ENCODE measurements around the gene FBXO45.
A peak's percentile ranks its signal among the peaks of the same experiment; 100 is the strongest.
"Not testable (repeated sequence)": the region's sequence is repeated elsewhere in the genome, so short reads cannot be mapped to it uniquely, and the experiment has no call there.

The FBXO45 gene

DNA sequence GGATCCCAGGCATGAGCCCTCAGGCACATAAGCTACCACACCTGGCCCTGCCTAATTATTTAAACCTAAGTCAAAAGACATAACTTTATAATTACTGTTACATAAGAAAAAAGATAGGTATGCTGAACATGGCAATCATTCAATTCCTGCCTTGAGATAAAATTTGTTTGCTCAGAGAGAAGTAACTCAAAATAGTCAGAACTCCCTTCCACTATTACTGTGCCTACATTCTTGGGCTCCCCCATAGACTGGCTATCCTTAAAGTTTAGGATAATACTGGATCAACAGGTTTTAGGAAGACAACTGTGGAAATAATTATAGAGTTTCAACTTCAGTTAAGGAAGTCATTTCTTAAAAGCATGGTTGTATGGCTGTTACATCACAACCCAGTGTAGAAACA, 10.0 kb upstream of the FBXO45 start:
- DNase-seq = no peak

DNA sequence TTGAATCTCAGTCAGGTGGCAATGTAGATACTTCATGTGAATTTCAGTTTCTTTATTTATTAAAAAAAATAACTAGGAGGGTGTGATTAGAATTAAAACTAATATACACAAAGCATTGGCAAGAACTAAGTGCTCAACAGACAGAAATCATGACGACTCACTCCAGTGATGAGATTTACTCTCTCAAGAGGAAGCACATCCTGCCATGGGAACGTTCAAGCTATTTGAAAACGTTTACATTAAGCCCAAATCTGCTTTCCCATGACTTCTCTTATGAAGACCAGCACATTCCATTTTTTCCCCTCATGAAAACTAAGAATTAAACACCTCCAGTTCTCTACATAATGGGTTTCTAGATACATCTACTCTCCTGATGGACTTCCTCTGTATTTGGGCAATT, 8.6 kb upstream of the FBXO45 start:
- DNase-seq = no peak

DNA sequence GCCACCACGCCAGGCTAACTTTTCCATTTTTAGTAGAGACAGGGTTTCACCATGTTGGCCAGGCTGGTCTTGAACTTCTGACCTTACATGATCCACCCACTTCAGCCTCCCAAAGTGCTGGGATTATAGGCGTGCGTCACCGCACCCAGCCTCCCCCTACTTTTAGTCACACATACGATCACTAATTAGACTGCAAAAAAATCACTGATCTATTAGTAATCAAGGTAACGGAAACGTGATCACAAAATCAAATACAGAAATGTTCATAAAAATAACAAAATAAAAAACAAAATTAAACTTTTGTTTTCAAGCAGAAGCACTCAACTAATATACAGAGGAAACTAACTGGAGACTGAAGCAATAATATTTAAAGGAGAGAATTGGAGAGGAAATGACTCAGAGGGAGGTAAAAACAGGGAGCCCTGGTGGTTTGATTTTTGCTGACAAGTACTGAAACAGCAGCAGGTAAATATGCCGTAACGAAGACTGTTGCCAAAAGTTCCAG, 4.7 kb upstream of the FBXO45 start:
- no peak for DNase-seq

DNA sequence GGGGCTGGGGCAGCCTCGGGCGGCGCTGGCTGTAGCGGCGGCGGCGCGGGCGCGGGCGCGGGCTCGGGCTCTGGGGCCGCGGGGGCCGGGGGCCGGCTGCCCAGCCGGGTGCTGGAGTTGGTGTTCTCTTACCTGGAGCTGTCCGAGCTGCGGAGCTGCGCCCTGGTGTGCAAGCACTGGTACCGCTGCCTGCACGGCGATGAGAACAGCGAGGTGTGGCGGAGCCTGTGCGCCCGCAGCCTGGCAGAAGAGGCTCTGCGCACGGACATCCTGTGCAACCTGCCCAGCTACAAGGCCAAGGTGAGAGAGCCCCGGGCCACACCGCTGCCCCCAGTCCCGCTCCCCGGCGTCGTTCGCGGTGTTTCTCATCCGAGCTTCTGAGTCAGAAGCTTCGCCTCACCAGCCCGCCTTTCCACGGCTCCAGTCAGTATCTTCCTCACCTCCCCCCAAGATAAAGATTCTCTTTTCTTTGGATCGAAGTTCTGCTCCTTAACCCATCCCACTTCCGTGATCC, 600 bp downstream of the FBXO45 start:
- DNase-seq = peak; percentile 47

DNA sequence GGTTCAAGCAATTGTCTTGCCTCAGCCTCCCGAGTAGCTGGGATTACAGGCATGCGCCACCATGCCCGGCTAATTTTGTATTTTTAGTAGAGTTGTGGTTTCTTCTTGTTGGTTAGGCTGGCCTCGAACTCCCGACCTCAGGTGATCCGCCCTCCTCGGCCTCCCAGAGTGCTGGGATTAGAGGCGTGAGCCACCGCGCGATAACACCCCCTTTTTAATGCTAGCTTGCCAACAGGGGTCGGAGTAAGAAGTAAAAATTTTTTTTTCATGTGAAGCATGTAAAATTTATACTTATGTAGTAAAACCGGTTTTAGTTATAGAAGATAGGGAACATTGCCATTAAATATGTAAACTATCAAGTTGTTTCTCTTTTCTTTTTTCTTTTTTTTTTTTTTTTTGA, 1.9 kb downstream of the FBXO45 start:
- not testable (repeated sequence) for DNase-seq

DNA sequence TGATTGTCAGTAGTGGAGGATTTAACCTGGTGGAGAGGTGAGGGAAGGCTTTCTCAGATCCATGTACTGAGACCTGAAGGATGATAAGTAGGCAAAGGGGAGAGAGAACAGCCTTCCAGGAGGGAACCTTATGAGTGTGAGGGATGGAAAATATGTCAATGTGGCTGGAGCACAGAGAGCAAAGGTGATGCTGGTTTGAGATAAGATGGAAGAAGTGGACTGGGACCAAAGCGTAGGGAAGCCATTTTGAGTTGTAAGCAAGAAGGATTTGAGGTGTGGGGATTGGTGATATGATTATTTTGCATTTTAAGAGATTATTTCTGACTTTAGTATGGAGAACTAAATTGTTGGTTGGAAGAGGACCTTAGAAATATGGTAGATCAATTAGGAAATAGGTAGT, 3.9 kb downstream of the FBXO45 start:
- DNase-seq = no peak

DNA sequence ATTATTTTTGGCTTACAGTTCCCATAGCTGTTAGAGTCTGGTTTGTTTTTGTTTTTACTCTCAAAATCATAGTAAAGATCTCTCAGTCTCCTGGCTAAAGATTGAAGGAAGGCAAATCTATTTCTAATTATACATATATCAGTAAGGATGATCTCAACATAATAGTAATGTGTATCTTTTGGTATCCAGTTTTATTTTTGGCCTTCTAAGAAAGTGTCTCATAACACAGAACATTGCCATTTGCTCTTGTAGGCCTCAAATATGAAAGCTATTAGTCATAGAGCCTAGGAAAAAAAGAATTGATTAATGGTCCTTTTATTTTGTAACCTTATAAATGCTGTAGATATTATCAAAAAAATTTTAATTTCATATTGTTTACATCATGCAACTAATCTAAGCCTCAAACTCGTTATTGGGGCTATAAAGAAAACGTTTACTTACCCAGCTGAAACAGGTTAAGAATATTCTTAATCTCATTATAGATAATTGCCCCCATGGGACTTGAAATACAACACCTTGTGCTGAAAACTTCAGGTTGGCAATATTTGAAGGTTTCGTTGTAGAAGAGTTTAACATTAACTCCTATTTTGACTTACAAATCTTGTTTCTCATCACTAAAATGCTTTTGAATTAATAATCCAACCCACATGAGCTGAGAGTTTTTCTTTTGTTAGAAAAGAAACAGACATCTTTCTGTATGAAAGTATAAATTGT, 16.7 kb downstream of the FBXO45 start:
- no peak for DNase-seq

DNA sequence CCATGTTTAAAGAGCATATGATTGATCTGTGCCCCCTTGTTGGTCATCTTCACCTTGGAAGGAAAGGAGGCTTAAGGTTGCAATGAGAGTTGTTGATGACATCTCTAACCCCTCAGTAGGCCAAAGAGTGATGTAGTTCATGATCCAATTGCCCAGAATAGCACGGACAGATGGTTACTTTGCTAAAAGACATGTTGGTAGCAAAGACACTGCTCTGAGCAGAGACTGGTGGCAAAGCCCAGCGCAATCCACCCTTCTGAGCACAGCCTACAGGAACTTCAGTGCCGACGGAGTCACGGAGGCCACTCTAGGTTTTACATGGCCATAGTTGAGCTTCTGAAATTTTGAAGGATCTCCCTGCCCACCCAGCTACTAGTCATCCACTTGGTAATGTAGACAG, 21.8 kb downstream of the FBXO45 start:
- DNase-seq = no peak

DNA sequence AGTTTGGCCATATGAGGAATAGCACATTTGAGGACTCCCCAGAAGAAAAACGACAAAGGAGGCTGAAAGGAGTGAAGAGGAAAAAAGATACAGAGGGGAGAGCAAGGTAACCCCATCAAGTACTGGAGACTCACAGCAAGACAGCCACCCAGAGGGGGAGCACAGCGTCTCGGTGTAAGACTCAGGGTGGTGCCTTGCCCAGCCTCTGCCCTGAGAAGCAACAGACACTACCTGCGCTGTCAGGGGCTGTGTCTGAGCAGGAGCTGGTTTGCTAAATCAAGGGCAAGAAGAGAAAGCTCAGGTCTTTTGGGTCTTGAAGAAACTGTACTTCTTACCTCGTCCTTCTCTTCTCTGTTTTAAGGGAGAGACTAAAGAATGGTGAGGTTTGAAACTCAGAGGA, 27.9 kb downstream of the FBXO45 start:
- no peak for DNase-seq

DNA sequence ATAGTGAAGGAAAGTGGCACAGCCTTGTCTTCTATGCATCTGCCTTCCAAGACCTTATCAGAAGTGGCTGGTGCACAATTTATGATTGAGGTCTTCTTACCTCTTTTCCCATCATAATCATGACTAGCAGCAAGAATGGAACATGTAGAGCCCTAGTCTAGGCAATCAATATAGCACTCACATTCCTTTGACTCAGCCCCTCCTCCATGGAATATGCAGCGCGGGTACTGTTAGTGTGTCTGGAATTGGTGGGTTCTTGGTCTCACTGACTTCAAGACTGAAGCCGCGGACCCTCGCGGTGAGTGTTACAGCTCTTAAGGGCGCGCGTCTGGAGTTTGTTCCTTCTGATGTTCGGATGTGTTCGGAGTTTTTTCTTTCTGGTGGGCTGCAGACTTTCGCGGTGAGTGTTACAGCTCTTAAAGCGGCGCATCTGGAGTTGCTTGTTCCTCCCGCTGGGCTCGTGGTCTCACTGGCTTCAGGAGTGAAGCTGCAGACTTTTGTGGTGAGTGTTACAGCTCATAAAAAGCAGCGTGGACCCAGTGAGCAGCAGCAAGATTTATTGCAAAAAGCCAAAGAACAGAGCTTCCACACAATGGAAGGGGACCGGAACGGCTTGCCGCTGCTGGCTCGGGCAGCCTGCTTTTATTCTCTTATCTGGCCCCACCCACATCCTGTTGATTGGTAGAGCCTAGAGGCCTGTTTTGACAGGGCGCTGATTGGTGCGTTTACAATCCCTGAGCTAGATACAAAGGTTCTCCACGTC, 29.7 kb downstream of the FBXO45 start:
- DNase-seq = not testable (repeated sequence)

DNA sequence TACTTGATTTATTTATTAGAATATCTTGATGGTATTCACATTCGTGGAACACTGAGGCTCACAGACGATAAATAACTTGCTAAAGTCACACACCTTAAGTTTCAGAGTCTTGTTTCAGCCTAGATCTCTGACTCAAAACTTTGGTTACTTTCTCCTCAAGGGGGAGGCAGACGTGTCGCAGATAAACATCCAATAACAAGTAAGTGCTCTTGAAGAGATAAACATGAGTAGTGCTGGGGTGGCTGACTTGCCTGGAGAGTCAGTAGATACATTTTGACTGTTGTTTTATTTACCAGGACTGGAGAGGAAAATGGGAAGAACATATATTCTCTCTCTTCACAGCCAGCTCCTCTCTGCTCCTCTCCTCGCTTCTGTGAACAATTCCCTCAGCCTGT, 31.3 kb downstream of the FBXO45 start:
- DNase-seq = no peak

DNA sequence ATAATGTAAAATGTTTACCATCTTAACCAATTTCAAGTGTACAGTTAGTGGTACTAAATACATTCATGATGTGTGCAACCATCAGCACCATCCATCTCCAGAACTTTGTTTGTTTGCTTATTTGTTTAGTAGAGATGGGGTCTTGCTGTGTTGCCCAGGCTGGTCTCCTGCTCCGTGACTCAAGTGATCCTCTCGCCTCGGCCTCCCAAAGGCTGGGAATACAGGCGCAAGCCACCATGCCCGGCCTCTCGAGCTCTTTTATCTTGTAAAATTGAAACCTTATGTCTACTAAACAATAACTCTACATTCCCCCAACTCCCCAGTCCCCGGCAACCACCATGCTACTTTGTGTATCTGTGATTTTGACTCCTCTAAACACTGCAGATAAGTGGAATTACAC, 31.9 kb downstream of the FBXO45 start:
- no peak for DNase-seq

DNA sequence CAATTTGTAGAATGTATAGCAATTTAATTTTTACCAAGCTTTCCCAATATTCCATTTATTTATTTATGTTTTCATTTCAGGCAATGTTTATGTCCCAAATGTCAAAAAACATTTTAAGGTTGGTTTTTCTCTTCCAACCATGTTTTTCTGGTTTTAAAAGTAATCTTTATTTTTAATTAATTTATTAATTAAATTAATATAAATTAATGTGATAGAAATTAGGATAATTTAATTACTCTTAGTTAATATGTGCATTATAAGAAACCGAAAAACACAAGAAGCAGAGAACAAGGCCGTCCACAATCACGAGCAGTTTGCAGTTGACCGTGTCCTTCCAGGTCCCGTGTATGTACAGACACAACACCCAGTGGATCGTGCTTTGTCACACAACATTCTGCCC, 34.2 kb downstream of the FBXO45 start:
- DNase-seq = no peak

DNA sequence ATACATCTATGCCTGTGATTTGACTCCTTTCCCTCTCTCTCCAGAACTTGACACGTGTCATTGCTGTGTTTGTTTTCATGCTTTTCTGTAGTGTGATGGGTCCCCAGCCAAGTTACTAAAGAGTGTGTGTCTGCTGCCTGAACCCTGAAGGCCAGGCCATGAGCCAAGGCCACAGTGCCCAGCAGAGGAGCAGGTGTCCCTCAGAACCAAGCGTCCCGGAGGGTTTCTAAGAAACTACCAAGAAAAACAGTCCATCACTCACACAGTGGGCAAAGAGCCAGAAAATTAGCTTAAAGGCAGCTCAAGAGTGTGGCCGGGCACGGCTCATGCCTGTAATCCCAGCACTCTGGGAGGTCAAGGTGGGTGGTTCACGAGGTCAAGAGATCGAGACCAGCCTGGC, 35.2 kb downstream of the FBXO45 start:
- DNase-seq = no peak

DNA sequence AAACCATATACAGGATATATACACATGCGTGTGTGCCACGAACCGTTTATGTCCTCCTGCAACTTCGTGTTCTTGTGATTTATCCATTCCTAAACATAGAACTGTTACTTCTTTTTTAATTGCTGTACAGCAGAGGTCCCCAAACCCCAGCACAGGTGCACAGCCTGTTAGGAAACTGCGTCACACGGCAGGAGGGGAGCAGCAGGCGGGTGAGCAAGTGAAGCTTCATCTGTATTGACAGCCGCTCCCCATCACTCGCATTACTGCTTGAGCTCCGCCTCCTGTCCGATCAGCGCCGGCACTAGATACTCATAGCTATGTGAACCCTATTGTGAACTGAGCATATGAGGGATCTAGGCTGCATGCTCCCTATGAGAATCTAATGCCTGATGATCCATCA, 36.1 kb downstream of the FBXO45 start:
- peak; percentile 59 for DNase-seq

DNA sequence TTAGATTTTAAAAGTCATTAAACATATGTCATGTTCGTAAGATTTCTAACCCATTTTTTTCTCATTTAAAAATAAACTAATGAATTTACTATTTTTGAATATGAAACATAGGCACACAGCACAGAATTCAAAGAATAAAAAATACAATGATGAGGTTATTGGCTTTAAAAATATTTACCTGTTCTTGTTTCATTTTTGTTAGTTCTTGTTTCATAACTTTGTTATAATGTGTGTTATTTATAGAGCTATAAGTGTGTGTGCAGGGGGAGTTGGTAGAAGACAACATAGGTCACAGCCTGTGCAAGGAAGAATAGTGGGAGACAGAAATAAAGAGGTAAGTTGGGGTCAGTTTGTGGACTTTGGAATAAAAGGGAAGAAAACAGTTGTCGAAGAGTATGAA, 40.2 kb downstream of the FBXO45 start:
- no peak for DNase-seq

DNA sequence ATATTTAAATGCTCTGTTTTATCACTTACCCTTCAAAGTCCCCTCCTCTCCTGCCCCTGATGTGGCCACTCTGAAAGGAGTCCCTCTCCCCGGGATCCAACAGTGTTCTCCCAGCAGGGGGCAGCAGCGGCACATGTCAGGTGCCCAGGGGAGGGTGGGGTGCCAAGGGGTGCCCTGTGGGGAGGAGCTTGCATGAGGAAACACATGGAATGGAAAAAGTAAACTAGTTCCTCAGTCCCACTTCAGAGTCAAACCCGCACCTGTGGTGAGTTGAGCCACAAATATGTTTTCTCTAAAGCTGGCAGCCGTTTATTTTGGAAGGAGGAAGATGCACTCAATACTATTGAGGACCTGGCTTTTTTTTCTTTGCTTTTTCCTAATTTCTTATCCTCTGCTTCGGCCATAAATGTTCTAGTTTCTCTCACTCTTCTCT, 40.9 kb downstream of the FBXO45 start:
- DNase-seq = peak; percentile 97

DNA sequence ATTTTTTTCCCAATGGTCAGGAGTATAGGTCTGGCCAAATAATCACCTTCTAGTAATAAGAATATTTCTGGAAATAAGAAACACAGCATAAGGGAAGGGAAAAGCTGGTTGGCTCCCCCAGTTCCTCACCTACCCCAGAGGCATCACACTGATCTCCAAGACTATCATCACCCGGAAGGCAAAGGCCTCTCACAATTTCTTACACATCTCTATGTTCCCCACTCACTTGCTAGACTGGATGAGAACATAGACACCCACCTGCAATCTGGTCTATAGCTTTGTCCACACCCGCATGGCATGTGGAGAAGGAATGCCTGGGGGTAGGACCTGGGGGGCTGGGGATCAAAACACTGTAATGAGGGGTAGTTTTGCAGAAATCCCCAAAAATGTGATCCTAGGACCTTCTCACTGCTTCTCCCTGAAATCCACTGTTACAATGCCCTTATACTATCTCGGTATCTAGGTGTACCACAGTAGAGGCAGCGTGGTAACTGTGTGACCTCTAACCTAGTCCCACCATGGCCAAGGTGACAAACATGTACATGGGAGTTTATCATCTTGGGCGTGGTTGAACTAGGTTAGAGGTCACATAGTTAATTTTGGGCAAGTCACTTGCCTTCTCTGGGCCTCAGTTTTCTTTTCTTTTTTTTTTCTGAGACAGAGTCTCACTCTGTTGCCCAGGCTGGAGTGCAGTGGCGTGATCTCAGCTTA, 41.5 kb downstream of the FBXO45 start:
- DNase-seq = no peak

DNA sequence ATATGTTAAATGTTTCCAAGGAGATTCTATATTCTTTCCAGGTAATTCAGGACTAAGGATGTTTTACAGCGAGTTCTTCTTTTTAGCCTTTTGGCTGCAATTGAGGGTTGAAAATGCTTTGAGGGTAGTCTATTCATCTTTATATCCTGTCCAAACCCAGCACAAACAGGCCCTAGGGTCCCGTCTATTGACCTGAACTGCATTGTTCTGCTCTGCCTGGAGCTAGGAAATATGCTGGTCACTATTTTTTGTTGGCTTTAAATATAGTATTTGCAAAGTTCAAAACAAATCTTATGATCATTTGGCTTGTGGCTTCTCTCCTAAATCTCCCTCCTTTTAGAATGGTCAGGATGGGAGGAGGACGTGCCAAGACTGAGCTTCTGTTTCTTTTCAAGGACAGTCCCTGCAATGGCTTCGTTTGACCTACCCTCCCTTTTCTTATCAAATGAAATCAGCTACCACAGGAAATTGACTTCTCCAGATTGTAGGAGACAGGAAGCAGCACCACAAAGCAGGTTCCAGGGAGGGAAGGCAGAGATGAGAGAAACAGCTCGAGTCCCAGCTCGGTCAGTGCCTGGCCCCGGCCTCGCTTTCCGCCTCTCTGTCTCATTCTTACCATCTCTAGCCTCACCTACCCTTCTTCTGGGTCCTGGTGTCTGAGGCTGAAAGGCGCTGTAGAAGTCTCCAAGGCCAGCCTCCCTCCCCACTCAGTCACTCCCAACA, 43.5 kb downstream of the FBXO45 start:
- DNase-seq = no peak

DNA sequence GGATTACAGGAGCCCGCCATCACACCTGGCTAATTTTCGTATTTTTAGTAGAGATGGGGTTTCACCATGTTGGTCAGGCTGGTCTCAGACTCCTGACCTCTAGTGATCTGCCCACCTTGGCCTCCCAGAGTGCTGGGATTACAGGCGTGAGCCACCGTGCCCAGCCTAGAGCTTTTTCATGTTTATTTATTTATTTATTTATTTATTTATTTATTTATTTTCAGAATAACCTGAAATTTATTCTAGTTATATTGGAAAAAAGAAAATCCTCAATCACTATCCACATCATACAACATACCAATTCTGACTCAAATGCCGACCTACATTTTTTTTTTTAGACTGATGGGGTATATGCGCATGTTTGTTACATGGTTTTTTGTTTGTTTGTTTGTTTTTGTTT, 46.8 kb downstream of the FBXO45 start:
- not testable (repeated sequence) for DNase-seq

DNA sequence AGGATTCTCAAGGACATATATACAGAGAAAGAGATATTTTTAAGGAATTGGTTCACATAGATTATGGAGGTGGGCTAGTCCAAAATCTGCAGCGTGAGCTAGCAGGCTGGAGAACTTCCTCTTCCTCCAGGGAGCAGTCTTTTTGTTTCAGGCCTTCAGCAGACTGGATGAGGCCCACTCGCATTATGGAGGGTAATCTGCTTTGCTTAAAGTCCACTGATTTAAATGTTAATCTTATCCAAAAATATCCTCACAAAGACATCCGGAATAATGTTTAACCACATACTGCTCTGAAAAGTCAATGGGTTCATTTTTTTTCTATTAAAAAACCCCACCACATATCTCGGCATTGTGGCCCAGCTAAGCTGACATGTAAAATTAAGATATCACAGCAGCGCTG, 48.8 kb downstream of the FBXO45 start:
- DNase-seq = no peak

DNA sequence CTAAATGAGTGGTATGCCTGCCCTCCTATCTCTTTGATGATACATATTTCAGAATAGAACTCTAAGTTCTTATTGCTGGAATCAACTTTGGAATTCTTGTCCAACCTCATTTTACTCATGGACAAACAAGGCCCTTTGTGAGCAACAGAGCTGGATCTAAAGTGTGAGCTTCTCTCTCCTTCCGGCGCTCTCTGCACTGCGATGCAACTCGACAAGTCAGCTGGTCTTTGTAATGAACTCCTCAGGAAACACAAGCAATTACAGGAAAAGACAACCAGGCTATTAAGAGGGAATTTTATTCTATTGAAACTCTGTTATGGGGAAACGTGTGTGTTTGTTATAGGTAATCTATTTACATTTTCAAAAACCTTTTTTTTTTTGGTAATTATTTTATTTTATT, 50.8 kb downstream of the FBXO45 start:
- DNase-seq = no peak

DNA sequence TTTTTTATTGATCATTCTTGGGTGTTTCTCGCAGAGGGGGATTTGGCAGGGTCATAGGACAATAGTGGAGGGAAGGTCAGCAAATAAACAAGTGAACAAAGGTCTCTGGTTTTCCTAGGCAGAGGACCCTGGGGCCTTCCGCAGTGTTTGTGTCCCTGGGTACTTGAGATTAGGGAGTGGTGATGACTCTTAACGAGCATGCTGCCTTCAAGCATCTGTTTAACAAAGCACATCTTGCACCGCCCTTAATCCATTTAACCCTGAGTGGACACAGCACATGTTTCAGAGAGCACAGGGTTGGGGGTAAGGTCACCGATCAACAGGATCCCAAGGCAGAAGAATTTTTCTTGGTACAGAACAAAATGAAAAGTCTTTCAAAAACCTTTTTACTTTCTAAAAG, 51.2 kb downstream of the FBXO45 start:
- not testable (repeated sequence) for DNase-seq
